Activated CD4-positive, alpha-beta T cell treated with anti-CD3 and anti-CD28 coated beads, Interleukin-2, amount 10 ng/mL, durations not matched to agents 24 days and 14 days (primary cell): ENCODE data around the gene LILRA1. TPM values are rescaled to one million over a fixed set of nuclear protein-coding genes. Genes with fewer than 3 reads are reported as not detected.

Source experiments
- DNase-seq: peaks from one replicate; pipeline ENCODE4 v3.0.0; 2022
- H3K27ac Mint-ChIP-seq: one replicate; pipeline ENCODE4 v1.8.0; 2022; ENCODE audit warnings: mild to moderate bottlenecking, mixed read lengths
- H3K27me3 Mint-ChIP-seq: one replicate; pipeline ENCODE4 v1.8.0; 2022; ENCODE audit warnings: mixed read lengths
- H3K36me3 Mint-ChIP-seq: one replicate; pipeline ENCODE4 v1.8.0; 2022; ENCODE audit warnings: low read depth, mild to moderate bottlenecking, mixed read lengths
- H3K4me1 Mint-ChIP-seq: one replicate; pipeline ENCODE4 v1.8.0; 2021; ENCODE audit warnings: mixed read lengths
- H3K4me3 Mint-ChIP-seq: one replicate; pipeline ENCODE4 v1.8.0; 2022; ENCODE audit warnings: mild to moderate bottlenecking, moderate library complexity, mixed read lengths
- H3K9me3 Mint-ChIP-seq: one replicate; pipeline ENCODE4 v1.8.0; 2021; ENCODE audit warnings: mixed read lengths
- intact Hi-C: fragments of 100-400 bp; cut with micrococcal nuclease; formaldehyde crosslinking; loops from one replicate; pipeline ENCODE4 v1.15.1; 2023
- total RNA-seq: library from RNA; stranded (reverse); gene quantifications from 2 replicates; pipeline ENCODE4 v1.2.3, GENCODE V29; 2022

The LILRA1 gene
- total RNA-seq, 1 donor from 2014 or later: not detected

- intact Hi-C loops: no loop called here
These were observed 53.0 kb downstream of the LILRA1 start for GRCh38 chr19:54646331-54646841.

GRCh38 chr19:54648129-54648528 is 54.7 kb downstream of the LILRA1 start:
- H3K36me3 Mint-ChIP-seq: no peaks in the 10 kb centered on the region
- H3K27me3 Mint-ChIP-seq: peaks cover 2% of the 10 kb centered on the region
- intact Hi-C loops: no loop called here
- no peak overlapping the region for H3K4me3 Mint-ChIP-seq
- H3K9me3 Mint-ChIP-seq: no peaks in the 10 kb centered on the region
- no peak overlapping the region for H3K27ac Mint-ChIP-seq
- H3K4me1 Mint-ChIP-seq: no peaks in the 10 kb centered on the region
- no peak for DNase-seq

More at GRCh38 chr19:54646331-54646841, 53.0 kb downstream of the LILRA1 start:
- H3K4me3 Mint-ChIP-seq: no peak overlapping the region
- H3K9me3 Mint-ChIP-seq: no peaks in the 10 kb centered on the region
- no peak for DNase-seq
- no peaks in the 10 kb centered on the region for H3K4me1 Mint-ChIP-seq
- H3K27me3 Mint-ChIP-seq: peaks cover 2% of the 10 kb centered on the region
- H3K27ac Mint-ChIP-seq: no peak overlapping the region
- H3K36me3 Mint-ChIP-seq: no peaks in the 10 kb centered on the region

- no peaks in the 10 kb centered on the region for H3K9me3 Mint-ChIP-seq
- H3K4me1 Mint-ChIP-seq: no peaks in the 10 kb centered on the region
- H3K27me3 Mint-ChIP-seq: peaks cover 2% of the 10 kb centered on the region
- intact Hi-C loops: no loop called here
- no peak for DNase-seq
- no peak overlapping the region for H3K4me3 Mint-ChIP-seq
- no peaks in the 10 kb centered on the region for H3K36me3 Mint-ChIP-seq
- H3K27ac Mint-ChIP-seq: no peak overlapping the region
These were observed 56.8 kb downstream of the LILRA1 start for GRCh38 chr19:54650108-54650655.

Other genes starting within 250 kb of the LILRA1 start
- gene LAIR1, start 228.7 kb upstream of the LILRA1 start, total RNA-seq: 5.9 and 7.7 TPM in 2 replicates
- gene TTYH1, start 178.2 kb upstream of the LILRA1 start, total RNA-seq: 0.21 and 0.78 TPM in 2 replicates
- 202 and 214 TPM in 2 replicates for gene LENG8, start 144.4 kb upstream of the LILRA1 start, total RNA-seq
- 8.2 and 8.3 TPM in 2 replicates for gene LENG9, start 129.9 kb upstream of the LILRA1 start, total RNA-seq
- gene CDC42EP5, start 120.3 kb upstream of the LILRA1 start, total RNA-seq: 0.61 and 0.64 TPM in 2 replicates
- gene LAIR2, start 90.8 kb upstream of the LILRA1 start, total RNA-seq: 34.2 and 35.0 TPM in 2 replicates
- gene LILRA2, start 19.8 kb upstream of the LILRA1 start, total RNA-seq: not detected in 2 replicates
- gene LILRB1, start 36.9 kb downstream of the LILRA1 start, total RNA-seq: 0.33 TPM in 1 of 2 replicates, not detected in the other
- not detected in 2 replicates for gene LILRB4, start 69.4 kb downstream of the LILRA1 start, total RNA-seq
- not detected in 2 replicates for gene KIR3DL3, start 130.8 kb downstream of the LILRA1 start, total RNA-seq
- gene KIR2DL3, start 144.9 kb downstream of the LILRA1 start, total RNA-seq: 0.12 TPM in 1 of 2 replicates, not detected in the other
- gene KIR2DL1, start 176.2 kb downstream of the LILRA1 start, total RNA-seq: not detected in 2 replicates
- gene KIR2DL4, start 210.0 kb downstream of the LILRA1 start, total RNA-seq: not detected in 2 replicates
- gene KIR3DL1, start 222.8 kb downstream of the LILRA1 start, total RNA-seq: not detected in 2 replicates
- not detected in 2 replicates for gene KIR2DS4, start 239.0 kb downstream of the LILRA1 start, total RNA-seq